Glomerular endothelial cell (primary cell): ENCODE results near the gene GNG13. TPM values are rescaled to one million over a fixed set of nuclear protein-coding genes. Genes with fewer than 3 reads are reported as not detected.
"Not testable (repeated sequence)": the region's sequence is repeated elsewhere in the genome, so short reads cannot be mapped to it uniquely, and the experiment has no call there.

Source experiments
- DNase-seq: peaks from one replicate; pipeline ENCODE4 v3.0.0-alpha.2; 2011; ENCODE audit warnings: low read depth, low spot score; ENCODE audit errors: extremely low read depth
- total RNA-seq: library from RNA; depleted of rRNA; stranded (reverse); fragments of >200 nt; gene quantifications from 2 replicates; pipeline ENCODE4 v1.2.3, GENCODE V29; 2015

The GNG13 gene
- total RNA-seq, 1 donor from 2014 or later = not detected

DNA sequence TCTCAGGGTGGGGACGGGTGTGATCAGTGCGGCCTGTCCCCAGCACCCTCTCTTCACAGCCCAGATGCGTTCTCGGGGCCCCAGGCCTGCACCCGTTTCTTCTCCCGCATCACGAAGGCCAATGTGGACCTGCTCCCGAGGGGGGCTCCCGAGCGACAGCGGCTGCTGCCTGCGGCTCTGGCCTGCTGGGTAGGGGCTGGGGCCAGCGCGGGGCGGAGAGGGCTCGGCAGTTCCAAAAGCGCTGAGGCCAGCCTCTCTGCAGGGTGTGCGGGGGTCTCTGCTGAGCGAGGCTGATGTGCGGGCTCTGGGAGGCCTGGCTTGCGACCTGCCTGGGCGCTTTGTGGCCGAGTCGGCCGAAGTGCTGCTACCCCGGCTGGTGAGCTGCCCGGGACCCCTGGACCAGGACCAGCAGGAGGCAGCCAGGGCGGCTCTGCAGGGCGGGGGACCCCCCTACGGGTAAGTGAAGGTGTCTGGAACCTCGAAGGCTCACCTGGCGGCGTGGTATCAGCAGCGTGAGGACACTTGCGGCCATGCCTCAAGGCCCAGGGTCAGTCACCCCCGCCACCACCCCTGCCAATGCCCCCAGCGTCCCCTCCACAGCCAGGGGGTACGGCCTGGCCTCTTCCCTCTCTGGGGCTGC, 35.6 kb downstream of the GNG13 start:
- DNase-seq = no peak

DNA sequence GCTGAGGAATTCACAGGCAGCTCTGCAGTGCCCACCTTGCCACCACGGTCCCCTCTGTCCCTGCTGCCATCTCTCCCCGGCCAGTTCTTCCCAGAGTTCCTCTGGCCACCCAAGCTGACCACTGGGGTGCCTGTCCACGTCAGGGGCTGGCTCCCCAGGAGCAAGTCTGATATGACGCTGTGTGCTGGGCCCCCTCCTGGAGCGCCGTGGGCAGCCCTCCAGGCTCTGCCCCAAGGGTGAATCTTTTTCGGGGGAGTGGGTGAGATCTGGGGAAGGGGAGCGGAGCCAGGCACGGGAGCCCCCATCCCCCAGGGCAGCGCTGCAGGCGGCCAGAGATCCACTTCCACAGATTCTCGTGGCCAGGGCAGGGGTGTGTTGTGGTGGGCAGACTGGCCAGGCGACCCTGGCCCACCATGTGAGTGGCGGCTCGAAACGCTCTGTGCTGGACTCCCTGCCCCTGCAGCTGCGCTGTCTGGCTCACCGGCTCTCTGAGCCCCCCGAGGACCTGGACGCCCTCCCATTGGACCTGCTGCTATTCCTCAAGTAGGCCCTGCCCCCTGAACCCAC, 36.3 kb downstream of the GNG13 start:
- no peak for DNase-seq

DNA sequence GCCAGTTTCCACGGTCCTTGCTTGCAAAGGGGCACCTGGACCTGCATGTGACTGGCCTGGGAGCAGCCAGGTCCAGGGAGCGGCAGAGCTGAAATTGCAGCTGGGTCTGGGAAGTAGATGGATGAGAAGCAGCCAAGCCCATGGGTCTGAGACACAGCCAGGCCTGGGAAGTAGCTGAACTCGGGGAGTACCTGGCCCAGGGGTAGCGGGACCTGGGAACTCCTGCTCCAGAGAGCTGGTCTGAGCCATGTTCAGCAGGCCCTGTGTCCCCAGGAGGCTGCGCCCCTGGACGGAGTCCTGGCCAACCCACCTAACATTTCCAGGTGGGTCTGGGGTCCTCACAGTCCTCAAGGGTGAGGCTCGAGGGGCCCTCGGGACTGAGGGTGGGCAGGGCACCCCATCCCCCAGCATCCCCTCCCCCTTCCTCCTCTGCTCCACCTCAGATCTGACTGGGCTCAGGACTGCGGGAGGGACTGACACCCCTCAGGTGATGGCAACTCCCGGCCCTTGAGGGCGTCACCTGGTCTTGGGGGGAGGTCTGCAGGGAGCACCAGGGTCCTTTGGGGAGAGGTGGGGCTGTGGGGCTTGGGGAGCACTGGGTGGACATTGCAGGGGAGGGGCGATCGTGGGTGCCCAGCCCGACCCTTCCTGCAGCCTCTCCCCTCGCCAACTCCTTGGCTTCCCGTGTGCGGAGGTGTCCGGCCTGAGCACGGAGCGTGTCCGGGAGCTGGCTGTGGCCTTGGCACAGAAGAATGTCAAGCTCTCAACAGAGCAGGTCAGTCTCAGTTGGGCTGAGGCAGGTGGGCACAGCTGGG, 37.0 kb downstream of the GNG13 start:
- DNase-seq = no peak

DNA sequence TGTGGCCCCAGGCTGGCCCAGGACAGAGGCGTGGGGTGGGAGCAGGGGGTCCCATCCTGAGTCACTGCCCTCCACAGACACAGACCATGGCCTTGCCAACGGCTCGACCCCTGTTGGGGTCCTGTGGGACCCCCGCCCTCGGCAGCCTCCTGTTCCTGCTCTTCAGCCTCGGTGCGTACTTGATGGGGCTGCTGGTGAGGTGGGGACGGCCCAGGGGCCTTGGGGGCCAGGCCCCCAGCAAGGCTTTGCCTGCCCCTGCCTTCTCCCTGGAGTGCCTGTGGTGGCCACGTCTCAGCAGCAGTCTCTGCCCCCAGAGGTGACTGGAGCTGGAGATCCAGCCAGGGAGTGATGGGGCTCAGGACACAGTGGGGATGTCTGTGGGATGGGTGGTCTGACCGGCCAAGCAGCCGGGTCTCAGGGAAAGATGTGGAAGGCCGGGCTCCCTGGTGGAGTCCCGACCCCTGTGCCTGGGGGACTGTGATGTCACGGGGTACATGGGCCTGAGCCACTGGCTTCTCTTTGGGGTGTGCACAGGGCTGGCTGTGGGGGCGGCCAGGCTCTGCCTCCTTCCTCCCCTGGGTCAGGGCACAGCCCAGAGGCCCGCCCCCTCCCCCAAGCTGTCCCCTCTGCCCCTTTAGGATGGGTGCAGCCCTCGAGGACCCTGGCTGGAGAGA, 37.8 kb downstream of the GNG13 start:
- DNase-seq = no peak

DNA sequence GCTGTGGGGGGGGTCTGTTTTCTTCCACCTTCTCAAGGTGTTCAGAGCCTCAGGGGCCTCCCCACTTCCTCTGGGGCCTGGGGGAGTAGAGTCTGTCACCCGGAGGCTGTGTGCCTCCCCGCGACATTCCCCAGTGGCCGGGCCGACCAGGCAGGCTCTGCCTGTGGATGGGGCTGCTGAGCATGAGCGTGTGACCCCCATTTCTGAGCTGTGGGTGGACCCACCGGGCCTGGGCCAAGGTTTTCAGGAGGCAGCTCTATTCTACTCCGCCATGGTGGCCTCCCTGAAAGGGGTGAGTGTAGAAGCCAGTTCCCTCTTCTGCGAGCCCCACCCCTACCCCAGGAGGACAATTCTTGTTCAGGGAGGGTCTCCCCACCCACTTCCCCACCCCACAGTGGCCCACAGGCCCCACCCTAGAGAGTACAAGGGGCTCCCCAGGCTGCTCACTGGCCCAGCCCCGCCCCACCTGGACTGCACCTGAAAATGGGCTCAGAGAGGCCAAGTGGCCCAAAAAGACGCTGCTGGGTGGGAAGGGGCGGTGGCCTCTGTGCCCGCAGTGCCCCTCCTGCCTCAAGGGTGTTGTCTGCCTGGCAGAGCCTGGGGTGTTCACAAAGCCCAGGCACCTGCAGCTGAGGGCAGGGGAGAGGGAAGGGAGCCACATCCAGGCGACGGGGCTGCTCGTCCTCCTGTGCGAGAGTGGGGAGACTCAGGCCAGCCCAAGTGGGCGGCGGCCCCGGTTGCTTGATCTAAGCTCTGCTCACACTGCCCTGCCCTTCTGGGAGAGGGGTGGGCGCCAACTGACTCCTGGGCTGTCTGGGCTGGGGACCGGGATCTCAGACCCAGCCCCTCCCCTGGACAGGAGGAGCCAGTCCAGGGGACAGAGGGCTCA, 38.7 kb downstream of the GNG13 start:
- no peak for DNase-seq

DNA sequence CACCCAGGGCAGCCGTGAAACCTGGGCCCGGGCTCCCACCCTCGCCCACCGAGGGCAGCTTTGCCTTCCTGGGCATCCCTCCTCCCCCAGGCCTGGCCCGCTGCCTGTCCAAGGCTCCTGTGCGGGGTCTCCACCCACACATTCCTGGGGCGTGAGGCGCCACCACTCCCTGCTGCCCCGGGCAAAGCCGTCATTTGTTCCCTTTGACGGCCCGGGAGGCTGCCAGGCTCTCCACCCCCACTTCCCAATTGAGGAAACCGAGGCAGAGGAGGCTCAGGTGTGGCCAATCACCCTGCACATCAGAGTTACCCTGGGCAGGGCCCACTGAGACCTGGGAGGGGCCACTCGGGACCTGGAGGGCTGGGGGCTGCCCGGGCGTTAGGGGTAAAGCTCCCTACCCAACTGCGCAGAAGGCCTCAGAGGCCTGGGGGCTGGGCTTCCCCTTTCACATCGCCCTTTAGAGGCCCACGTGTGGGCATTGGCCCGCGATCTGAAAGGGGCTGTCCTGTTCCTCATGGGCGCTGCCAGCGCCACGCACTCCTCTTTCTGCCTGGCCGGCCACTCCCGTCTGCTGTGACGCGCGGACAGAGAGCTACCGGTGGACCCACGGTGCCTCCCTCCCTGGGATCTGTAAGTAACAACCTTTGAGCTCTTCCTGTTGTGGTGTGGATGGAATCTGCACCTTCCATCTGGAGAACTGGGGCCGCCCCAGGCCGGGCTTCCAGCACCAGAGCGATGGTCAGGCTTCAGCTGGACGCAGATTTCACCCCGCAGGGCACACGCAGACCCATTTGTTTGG, 39.8 kb downstream of the GNG13 start, which contains the start of gene MSLN:
Gene MSLN (plus strand): TSS at position 190 of the 799 bp plus-strand sequence. CDS start 1,947 bp downstream, outside the sequence.
- DNase-seq = no peak

DNA sequence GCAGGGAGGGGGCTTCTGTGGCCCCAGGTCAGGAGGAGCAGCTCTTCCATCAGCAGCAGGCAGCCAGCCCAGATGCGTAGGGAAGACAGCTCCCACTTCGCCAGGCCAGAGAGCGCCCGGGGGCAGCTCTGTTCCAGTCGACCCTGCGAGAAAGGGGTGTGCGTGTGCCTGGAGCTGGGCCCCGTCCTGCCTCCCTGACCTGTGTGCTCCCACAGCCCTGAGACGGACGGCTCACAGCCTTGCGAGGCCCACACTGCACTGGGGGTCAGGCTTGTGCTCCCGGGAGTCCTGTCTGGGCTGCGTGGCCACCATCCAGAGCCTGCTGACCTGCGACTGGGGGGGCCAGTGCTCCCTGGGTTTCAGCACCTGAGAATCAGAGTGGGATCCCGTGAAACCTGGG, 40.5 kb downstream of the GNG13 start:
- no peak for DNase-seq

DNA sequence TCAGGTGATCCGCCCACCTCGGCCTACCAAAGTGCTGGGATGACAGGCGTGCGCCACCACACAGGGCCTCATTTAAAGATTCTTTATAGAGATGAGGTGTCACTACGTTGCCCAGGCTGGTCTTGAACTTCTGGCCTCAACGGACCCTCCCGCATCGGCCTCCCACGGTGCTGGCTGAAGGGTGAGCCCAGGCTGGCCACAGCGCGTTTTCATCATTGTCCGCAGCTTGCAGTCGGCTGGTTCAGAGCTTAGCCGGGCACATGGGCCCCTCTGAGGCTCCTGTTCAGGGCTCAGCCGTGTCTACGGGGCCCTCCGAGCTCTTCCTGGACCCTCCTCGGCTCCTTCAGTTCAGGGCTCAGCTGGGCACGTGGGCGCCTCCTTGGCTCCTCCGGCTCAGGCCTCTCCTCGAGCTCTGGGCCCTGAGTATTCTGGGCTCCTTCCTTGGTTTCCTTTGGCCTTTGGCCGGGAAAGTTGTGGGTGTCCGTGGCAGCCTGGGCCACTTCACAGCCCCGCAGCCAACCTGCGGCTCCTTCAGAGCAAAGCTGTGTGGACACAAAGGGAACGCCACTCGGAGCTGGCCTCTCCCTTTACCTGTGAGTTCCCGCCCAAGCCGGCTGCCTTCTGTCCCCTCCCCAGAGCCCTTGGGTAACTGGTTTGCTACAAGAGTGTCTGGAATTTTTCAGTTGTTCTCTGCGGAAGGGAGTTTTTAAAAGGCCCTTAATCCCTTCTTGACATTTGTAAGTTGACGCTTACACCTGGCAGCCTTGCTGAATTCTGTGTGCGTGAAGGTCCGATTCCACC, 41.2 kb downstream of the GNG13 start:
- no peak for DNase-seq

DNA sequence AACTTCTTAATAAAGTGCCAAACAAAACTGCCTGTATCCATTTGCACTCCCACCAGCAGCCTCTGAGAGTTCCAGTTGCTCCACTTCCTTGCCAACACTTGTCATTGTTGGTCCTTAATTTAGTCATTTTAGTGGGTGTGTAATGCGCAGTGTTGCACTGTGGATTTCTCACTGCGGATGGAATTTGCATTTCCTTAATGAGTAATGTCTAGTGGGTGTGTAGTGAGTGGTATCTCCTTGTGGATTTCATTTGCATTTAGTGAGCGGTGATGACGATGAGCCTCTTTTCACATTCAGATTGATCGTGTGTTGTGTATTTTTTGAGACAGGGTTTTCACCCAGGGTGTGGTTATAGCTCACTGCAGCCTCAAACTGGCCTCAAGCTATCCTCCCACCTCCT, 44.1 kb downstream of the GNG13 start:
- DNase-seq = no peak

DNA sequence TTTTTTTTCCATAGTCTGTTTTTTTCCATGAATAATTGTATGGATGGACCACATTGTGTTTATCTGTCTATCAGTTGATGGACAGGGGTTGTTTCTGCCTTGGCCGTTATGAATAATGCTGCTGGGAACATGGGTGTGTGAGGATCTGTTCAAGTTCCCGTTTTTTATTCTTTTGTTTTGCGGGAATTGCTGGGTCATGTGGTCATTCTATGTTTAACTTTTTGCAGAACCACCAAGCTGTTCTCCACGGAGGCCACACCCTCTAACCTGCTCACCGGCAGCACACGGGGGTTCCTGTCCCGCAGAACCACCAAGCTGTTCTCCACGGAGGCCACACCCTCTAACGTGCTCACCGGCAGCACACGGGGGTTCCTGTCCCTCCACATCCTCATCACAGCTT, 45.9 kb downstream of the GNG13 start:
- no peak for DNase-seq

DNA sequence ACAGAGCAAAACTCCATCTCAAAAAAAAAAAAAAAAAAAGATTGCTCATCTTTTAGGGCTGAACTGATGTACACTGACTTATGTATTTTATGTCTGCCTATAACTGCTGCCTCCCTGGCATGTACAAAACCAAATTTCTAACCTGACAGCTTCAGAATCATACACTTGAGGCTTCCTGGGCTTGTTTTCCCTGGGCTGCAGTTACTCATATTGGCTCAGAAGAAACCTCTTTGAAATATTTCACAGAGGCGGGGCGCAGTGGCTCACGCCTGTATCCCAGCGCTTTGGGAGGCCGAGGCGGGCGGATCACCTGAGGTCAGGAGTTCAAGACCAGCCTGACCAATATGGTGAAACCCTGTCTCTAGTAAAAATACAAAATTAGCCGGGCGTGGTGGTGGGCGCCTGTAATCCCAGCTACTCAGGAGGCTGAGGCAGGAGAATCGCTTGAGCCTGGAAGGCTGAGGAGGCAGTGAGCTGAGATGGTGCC, 46.4 kb downstream of the GNG13 start:
- DNase-seq = not testable (repeated sequence)

DNA sequence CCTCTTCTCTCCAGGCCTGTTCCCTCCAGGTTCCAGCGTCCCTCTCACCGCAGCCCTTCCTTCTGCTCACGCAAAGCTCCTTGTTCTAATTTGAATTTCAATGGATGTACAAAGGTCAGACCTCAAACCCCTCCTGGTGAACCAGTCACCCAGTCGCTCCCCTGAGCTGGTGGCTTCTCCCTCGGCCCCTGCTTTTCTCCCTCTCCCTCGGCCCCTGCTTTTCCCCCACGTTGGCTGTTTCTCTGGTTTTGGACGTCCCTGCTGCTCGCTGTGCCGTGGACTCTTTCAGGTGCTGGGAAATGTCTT, 48.6 kb downstream of the GNG13 start:
- no peak for DNase-seq

DNA sequence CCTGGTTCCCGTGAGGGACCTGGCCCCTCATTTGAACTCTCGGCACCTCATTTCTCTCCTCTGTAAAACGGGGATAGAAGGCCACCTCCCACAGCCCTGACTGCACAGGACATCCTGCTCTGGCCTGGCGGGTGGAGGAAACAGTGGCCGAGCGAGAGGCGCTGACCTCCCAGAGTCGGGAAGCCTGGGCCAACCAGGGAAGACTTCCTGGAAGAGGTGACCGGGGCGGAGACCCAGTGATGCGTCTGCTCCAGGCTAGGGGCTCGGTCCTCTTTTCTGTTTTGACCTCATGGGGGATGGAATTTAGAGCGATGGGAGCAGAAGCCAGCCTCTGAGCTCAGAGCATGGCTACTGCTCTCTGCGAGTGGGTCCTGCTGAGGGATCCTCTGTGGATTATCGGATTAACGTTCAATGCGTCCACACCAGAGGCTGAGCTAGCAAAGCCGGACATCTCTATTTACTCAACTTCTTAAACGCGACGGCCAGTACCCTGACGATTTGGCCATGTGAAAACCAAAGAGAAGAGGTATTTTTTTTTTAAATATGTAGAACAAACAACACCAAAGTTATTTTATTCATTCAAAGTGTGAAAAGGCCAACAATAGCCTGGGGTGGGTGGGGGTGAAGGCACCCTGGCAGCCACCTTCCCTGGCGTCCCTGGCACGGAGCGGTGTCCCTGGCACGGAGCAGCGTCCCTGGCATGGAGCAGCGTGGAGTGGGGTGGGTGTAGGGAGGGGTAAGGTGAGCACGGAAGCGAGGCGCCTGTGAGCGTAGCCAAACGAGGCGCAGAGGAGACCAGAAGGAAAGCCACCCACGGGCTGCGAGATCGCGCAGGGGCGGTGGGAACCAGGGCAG, 49.2 kb downstream of the GNG13 start:
- no peak for DNase-seq

DNA sequence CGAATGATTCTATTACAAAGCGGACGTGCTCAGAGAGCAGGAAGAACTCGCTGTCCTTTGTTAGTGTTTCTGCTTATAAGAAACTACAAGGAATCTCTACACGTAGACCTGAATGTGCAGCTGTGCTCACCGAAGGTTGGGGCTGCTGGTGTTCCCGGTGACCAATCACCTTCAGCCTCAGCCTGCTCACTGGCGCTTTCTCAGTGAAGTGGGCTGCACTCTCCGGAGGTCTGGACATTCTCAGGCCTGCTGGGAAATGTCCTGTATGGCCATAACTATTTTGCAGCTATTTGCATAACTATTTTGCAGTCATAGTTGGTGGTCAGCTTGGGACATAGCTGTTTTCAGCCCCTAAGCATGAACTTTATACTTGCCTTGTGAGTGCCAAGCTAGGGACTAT, 50.0 kb downstream of the GNG13 start:
- no peak for DNase-seq

DNA sequence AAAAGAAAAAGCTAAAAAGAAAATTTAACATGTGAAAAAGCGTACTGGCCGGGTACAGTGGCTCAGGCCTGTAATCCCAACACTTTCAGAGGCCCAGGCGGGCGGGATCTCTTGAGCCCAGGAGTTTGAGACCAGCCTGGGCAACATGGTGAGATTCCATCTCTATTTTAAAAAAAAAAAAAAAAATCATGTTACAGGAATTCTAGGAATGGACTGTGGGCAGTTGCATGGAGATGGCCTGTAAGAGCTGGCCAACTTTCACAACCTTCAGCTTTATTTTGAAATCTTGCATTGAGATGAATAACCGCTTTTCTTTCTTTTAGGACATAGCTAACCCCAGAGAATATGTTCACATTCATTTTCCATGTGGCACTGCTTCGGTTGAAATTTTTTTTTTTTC, 51.5 kb downstream of the GNG13 start:
- DNase-seq = no peak
